PFSK-1 (cell line): ENCODE data around the gene NASP.

Experiments used
- FOXP2 ChIP-seq: optimal IDR thresholded peaks from 2 replicates; pipeline ENCODE3; 2011; ENCODE audit warnings: borderline replicate concordance, control low read depth, inconsistent platforms; ENCODE audit not compliant: insufficient read depth; ENCODE audit errors: extremely low read length, extremely low read depth
- POLR2AphosphoS5 ChIP-seq: IDR thresholded peaks from 2 replicates; pipeline ENCODE4 v1.6.1; 2012; ENCODE audit warnings: low read depth, mild to moderate bottlenecking, control low read depth, low read length, moderate library complexity
- SIN3A ChIP-seq: IDR thresholded peaks from 2 replicates; pipeline ENCODE4 v1.6.1; 2012; ENCODE audit warnings: mild to moderate bottlenecking, low read length, moderate library complexity, borderline replicate concordance; ENCODE audit not compliant: insufficient read depth
- TAF1 ChIP-seq: IDR thresholded peaks from 2 replicates; pipeline ENCODE4 v1.6.1; 2012; ENCODE audit warnings: low read length, control low read depth, borderline replicate concordance; ENCODE audit not compliant: insufficient read depth
- TF ChIP-seq, protein P1 (sequence below), 2 experiments: IDR thresholded peaks; 2 replicates each; pipeline versions ENCODE4 v1.6.1 to v1.8.0; 2011 to 2012; ENCODE audit warnings: low read depth in 2 of 2, low read length in 2 of 2, control low read depth in 1 of 2, inconsistent platforms in 1 of 2, mild to moderate bottlenecking in 1 of 2, moderate library complexity in 1 of 2; ENCODE audit not compliant: insufficient read depth in 1 of 2

NASP gene

DNA sequence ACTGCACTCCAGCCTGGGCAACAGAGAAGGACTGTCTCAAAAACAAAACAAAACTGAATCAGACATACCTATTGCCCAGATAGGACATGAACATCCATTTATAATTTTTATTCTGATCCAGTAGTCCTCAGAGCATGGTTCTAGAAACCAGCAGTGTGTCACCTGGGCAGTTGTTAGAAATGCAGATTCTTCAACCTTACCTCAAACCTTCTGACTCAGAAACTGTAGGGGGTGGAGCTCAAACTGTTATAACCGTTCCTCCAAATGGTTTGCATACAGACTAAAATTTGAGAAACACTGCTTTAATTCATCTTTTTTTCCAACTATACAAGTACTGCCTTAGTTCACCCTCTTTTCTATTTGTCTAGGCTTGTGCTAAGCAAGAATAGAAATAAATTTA is 6.0 kb downstream of the NASP start:
- TF ChIP-seq TAF1 (no peak), SIN3A (no peak)

DNA sequence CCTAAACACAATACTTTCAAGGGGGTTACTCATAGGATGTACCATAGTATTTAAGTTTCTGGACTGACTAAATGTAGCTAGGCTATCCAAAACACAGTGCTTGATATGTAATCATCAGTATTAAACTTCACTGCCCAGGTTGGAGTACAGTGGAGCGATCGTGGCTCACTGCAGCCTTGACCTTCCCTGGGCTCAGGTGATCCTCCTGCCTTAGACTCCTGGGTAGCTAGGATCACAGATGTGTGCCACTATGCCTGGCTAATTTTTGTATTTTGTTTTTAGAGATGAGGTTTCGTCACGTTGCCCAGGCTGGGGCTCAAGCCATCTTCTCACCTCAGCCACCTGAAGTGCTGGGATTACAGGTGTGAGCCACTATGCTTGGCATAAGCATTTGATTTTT is 10.6 kb downstream of the NASP start:
- TF ChIP-seq TAF1 (no peak), POLR2AphosphoS5 (no peak), SIN3A (no peak), FOXP2 (no peak)
- TF ChIP-seq, protein P1, sequence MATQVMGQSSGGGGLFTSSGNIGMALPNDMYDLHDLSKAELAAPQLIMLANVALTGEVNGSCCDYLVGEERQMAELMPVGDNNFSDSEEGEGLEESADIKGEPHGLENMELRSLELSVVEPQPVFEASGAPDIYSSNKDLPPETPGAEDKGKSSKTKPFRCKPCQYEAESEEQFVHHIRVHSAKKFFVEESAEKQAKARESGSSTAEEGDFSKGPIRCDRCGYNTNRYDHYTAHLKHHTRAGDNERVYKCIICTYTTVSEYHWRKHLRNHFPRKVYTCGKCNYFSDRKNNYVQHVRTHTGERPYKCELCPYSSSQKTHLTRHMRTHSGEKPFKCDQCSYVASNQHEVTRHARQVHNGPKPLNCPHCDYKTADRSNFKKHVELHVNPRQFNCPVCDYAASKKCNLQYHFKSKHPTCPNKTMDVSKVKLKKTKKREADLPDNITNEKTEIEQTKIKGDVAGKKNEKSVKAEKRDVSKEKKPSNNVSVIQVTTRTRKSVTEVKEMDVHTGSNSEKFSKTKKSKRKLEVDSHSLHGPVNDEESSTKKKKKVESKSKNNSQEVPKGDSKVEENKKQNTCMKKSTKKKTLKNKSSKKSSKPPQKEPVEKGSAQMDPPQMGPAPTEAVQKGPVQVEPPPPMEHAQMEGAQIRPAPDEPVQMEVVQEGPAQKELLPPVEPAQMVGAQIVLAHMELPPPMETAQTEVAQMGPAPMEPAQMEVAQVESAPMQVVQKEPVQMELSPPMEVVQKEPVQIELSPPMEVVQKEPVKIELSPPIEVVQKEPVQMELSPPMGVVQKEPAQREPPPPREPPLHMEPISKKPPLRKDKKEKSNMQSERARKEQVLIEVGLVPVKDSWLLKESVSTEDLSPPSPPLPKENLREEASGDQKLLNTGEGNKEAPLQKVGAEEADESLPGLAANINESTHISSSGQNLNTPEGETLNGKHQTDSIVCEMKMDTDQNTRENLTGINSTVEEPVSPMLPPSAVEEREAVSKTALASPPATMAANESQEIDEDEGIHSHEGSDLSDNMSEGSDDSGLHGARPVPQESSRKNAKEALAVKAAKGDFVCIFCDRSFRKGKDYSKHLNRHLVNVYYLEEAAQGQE (IDR thresholded peaks at IDR 0.05; ENCODE audit: insufficient read depth in 1 of 2, low read depth in 2 of 2, low read length in 2 of 2), result no peak

DNA sequence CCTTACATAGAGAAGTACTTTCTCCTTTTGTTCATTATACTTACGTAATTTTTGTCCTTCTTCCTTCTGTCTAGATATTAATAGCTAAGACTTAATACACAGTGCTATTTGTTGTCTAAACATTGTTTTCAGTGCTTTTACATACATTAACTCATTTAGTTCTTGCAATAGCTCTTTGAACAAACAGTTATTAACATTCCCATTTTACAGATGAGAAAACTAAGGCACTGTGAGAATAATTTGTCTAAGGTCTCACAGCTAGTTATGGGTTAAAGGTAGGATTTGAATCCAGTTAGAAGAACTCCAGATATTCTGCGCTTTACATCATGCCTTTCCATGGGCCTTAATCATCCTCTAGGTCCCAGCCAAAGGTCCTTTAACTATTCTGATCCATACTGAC is 20.4 kb downstream of the NASP start:
- TF ChIP-seq TAF1 (no peak), FOXP2 (no peak)

DNA sequence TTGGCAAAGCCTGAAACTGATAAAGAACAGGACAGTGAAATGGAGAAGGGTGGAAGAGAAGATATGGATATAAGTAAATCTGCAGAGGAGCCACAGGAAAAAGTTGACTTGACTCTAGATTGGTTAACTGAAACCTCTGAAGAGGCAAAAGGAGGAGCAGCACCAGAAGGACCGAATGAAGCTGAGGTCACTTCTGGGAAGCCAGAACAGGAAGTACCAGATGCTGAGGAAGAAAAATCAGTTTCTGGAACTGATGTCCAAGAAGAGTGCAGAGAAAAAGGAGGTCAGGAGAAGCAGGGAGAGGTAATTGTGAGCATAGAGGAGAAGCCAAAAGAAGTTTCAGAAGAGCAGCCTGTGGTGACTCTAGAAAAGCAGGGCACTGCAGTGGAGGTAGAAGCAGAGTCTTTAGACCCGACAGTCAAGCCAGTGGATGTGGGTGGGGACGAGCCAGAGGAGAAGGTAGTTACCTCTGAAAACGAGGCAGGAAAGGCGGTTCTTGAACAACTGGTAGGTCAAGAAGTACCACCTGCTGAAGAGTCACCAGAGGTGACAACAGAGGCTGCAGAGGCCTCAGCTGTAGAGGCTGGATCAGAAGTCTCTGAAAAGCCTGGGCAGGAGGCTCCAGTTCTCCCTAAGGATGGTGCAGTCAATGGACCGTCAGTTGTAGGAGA is 23.7 kb downstream of the NASP start:
- TF ChIP-seq POLR2AphosphoS5 (no peak), TAF1 (no peak), FOXP2 (no peak), SIN3A (no peak)
- TF ChIP-seq, protein P1 (IDR thresholded peaks at IDR 0.05; ENCODE audit: insufficient read depth in 1 of 2, low read depth in 2 of 2, low read length in 2 of 2), result no peak

DNA sequence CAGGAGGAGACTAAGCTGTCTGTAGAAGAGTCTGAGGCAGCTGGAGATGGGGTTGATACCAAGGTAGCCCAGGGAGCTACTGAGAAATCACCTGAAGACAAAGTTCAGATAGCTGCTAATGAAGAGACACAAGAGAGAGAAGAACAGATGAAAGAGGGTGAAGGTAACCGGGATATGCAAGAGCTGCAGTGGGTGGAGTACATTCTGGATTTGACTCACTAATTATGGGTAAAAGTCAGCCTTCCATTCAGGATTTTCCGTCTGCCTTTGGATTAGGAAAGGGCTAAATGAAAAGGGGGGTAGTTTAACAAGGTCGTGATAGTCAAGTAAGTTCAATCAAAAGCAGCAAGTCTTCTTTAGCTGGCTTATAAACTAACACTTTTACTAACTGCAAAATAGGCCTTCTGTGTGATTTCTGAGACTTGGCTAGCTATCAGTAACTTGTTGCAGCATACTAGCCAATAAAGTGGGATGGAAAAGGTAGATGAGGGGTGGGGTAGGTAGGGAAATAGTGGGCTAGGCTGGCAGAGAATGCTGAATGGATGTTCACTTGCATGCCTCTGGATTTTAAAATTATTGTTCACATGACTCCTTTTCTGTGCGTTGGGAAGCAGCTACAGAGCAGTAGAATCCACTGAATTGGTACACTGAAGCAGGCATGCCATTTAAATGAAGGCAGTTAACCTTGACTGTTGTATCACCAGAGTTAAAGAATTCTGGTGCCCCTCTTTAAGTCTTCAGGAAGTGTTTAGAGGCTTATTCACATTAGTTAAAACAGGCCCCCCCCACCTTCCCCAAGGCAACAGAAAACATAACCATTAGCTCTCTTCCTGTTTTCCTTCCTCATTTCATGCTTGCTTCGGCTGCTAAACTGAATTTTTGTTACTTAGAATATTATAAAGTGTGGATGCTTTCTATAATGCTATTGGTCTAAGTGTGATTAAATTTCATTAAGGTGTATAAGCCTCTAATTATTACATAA is 24.6 kb downstream of the NASP start:
- TF ChIP-seq, protein P1 (IDR thresholded peaks at IDR 0.05; ENCODE audit: insufficient read depth in 1 of 2, low read depth in 2 of 2, low read length in 2 of 2), result no peak
- TF ChIP-seq FOXP2, result no peak
- TF ChIP-seq POLR2AphosphoS5, result no peak
- no peak for TF ChIP-seq TAF1
- TF ChIP-seq SIN3A, result no peak

DNA sequence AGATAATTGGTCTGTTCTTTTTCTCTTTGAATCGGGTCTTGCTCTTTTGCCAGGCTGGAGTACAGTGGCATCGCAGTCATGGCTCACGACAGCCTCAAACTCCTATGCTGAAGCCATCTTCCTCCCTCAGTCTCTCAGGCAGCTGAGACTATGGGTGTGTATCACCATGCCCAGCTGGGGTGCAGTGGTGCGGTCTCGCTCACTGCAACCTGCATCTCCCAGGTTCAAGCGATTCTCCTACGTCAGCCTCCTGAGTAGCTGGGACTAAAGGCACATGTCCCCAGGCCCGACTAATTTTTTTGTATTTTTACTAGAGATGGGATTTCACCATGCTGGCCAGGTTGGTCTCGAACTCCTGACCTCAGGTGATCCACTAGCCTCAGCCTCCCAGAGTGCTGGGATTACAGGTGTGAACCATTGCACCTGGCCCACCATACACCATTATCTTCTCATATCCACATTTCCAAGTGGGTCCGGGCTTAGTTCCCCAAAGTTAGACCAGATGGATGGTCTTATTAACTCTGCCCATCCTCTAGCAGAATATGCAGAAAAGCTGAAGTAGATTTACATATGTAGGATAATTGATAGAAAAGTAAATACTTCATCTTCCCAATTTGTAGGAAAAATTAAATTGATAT is 26.9 kb downstream of the NASP start:
- TF ChIP-seq POLR2AphosphoS5 (no peak), FOXP2 (no peak), SIN3A (no peak), TAF1 (no peak)
- TF ChIP-seq, protein P1 (IDR thresholded peaks at IDR 0.05; ENCODE audit: insufficient read depth in 1 of 2, low read depth in 2 of 2, low read length in 2 of 2), result no peak
